Sigmoid colon (tissue), 4 donors: ENCODE data around the gene SERTAD1.

Source experiments
- EP300 ChIP-seq, 4 donors: sonication (generic); formaldehyde crosslinking; IDR thresholded peaks; one replicate each; pipeline ENCODE4 v1.6.1; 2017; ENCODE audit warnings: antibody characterized with exemption in 4 of 4
- POLR2A ChIP-seq, 2 donors: fragments of 450-650 bp; IDR thresholded peaks; one replicate each; pipeline ENCODE4 v1.6.1; 2016; ENCODE audit warnings: antibody characterized with exemption in 2 of 2, mild to moderate bottlenecking in 2 of 2, moderate library complexity in 2 of 2
- TF ChIP-seq, protein P1 (sequence below), 4 experiments: fragments of 450-650 bp in 3 of 4; fragments of 200-600 bp in 1 of 4; IDR thresholded peaks; one replicate each; pipeline ENCODE4 v1.5.1; 2016 to 2019; ENCODE audit warnings: antibody characterized with exemption in 4 of 4, mild to moderate bottlenecking in 3 of 4, moderate library complexity in 2 of 4

DNA sequence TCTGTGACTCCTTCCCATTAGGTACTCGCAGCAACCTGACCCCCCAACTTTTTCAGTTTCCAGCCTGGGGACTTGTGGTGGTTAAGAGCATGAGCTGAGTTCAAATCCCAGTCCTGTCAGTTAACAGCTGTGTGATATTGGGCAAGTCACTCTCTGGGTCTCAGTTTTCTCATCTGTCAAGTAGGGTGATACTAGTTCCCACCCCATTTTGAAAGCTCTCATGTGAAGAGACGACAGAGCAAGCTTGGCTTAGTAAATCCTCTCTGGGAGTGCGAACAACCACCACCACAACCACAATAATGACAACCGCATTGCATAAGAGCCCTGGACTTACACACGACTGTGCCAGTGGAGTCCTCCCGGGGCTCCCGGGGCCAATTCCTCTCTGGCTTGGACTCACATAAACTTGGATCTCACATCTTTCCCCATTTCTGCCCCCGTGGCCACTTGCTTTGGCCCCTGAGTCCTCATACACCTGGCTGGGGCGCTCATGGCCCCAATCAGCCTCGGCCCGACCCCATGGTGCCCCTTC lies 39.3 kb upstream of the SERTAD1 start:
- TF ChIP-seq, protein P1, sequence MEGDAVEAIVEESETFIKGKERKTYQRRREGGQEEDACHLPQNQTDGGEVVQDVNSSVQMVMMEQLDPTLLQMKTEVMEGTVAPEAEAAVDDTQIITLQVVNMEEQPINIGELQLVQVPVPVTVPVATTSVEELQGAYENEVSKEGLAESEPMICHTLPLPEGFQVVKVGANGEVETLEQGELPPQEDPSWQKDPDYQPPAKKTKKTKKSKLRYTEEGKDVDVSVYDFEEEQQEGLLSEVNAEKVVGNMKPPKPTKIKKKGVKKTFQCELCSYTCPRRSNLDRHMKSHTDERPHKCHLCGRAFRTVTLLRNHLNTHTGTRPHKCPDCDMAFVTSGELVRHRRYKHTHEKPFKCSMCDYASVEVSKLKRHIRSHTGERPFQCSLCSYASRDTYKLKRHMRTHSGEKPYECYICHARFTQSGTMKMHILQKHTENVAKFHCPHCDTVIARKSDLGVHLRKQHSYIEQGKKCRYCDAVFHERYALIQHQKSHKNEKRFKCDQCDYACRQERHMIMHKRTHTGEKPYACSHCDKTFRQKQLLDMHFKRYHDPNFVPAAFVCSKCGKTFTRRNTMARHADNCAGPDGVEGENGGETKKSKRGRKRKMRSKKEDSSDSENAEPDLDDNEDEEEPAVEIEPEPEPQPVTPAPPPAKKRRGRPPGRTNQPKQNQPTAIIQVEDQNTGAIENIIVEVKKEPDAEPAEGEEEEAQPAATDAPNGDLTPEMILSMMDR (IDR thresholded peaks at IDR 0.05) = no peak
- TF ChIP-seq POLR2A (IDR thresholded peaks at IDR 0.05) (no peak), EP300 (IDR thresholded peaks at IDR 0.05) (no peak)
